MG63 (cell line): ENCODE data around the gene IDH1. TPM values are rescaled to one million over a fixed set of nuclear protein-coding genes. Genes with fewer than 3 reads are reported as not detected.
"Not testable (repeated sequence)": the region's sequence is repeated elsewhere in the genome, so short reads cannot be mapped to it uniquely, and the experiment has no call there.

Experiments
- DNase-seq: peaks from one replicate; pipeline ENCODE4 v3.0.0-alpha.2; 2020
- H3K27me3 ChIP-seq: fragments of 250-450 bp; sonication (Bioruptor Pico); 2 replicates; pipeline ENCODE4 v1.5.1; 2020; ENCODE audit warnings: mild to moderate bottlenecking, moderate library complexity
- H3K36me3 ChIP-seq: fragments of 250-450 bp; sonication (Bioruptor Pico); 2 replicates; pipeline ENCODE4 v1.5.1; 2020; ENCODE audit warnings: mild to moderate bottlenecking, moderate library complexity
- H3K4me3 ChIP-seq: fragments of 250-450 bp; sonication (Bioruptor Pico); 2 replicates; pipeline ENCODE4 v1.5.1; 2020; ENCODE audit warnings: mild to moderate bottlenecking, moderate library complexity
- H3K9me3 ChIP-seq: fragments of 250-450 bp; sonication (Bioruptor Pico); 2 replicates; pipeline ENCODE4 v1.5.1; 2020; ENCODE audit warnings: mild to moderate bottlenecking, moderate library complexity
- total RNA-seq: library from RNA; depleted of rRNA; stranded (reverse); fragments of >200 nt; shearing (Covaris generic); gene quantifications from 2 replicates; pipeline ENCODE4 v1.2.3, GENCODE V29; 2014; ENCODE audit warnings: low replicate concordance

IDH1 gene
- total RNA-seq, 1 experiment from 2014 or later = 29.6 TPM

DNA sequence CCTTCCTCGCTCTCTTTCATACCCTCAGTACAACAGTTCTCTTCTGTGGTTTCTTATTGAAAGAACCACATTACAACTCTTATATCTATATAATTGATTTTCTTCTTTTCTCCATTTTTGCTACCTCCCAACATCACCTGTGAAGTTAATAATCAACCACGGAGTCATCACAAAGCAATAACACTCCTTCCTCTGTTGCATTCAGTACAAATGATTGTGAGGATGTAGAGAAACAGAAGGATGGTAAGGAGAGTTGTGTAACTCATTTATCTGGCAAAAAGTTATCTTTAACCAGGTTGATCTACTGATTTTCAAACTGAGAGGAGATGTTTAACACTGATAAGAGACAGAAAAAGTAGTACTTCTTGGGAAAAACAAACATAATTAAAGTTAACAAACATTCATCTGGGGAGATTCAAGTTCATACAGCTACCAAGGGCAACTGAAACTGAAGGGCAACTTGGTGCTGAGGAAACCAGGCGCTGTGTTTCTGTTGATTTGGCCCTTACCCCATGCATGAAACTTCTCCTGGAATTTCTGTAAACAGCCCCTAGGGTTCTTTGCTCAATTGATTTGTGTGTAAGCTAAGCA, 14.2 kb downstream of the IDH1 start:
- H3K27me3 ChIP-seq = no peaks in the 10 kb centered on the region
- H3K36me3 ChIP-seq = no peaks in the 10 kb centered on the region; the same call in 1 of the 2 replicates
- H3K9me3 ChIP-seq = no peaks in the 10 kb centered on the region
- DNase-seq = no peak
- H3K4me3 ChIP-seq = no peak overlapping the region

DNA sequence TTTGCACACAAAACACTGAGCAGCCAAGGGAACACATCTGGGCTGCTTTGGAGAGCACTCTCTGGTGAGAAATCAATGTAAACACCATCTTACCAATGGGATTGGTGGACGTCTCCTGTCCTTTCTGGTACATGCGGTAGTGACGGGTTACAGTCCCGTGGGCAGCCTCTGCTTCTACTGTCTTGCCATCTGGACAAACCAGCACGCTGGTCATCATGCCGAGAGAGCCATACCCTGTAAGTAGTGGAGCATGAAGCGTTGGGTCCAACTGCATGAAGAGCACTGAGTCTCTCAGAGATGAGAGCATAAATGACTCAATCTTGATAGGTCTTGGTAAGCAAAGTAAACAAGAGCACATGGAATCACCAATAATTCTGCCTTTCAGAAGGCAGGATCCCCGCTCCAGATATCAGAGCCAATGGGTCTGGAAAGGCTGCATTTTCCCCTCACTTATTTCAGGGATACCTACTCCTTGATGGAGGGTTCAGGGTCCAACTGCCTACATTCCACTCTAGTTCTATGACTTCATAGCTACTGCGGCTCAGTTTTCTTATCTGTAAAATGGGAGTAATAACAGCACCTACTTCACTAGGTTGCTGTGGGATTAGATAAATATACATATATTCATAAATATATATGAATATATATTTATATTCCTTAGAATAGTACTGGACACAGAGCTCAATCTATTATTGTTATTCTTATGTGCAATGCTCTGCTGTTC, 14.9 kb downstream of the IDH1 start:
- H3K4me3 ChIP-seq = no peak overlapping the region
- DNase-seq = no peak
- H3K36me3 ChIP-seq = no peaks in the 10 kb centered on the region; the same call in 1 of the 2 replicates
- H3K27me3 ChIP-seq = no peaks in the 10 kb centered on the region
- H3K9me3 ChIP-seq = no peaks in the 10 kb centered on the region

DNA sequence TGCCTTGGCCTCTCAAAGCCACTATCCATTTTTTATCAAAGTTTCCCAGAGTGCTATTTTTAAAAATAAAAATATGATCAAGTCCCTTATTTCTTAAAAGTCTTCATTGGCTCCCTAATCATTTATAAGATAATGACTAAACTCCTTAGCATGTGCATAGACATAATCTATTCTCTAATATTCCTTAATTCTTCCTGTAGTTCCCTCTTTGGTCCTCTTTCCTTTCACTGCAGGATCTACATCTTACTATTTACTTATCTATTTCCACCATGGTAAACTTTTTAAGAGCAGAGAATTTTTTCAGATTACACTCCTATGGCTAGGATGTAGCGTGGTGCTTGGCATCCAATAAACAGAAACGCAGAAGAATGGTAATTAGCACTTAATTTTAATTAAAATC, 19.0 kb downstream of the IDH1 start:
- no peak for DNase-seq
- Histone ChIP-seq H3K27me3 (no peaks in the 10 kb centered on the region), H3K36me3 (no peaks in the 10 kb centered on the region; the same call in 1 of the 2 replicates), H3K9me3 (0 out of 2 replicates have a peak, but pooled peaks cover 2% of the 10 kb centered on the region), H3K4me3 (no peak overlapping the region)

DNA sequence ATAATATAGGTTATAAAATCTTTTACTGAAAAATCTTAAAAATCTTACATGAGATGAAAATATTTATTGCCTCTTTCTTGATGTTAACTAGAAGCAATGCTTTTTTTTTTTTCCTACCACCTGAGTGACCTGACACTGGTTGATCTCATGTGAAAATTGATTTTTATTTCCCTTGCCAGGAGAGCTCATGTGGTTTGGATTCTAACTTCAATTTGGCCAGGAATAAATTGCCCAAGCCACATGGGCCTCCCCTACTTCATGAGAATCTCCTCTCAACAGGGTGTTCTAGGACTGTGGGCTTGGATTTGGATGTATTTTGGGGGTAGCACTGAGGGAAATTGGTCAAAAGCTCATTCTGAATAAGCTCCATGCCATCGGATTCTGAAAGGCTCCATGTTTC, 20.1 kb downstream of the IDH1 start:
- no peak overlapping the region for H3K4me3 ChIP-seq
- no peak for DNase-seq
- 0 out of 2 replicates have a peak, but pooled peaks cover 2% of the 10 kb centered on the region for H3K9me3 ChIP-seq
- H3K36me3 ChIP-seq = no peaks in the 10 kb centered on the region; the same call in 1 of the 2 replicates
- no peaks in the 10 kb centered on the region for H3K27me3 ChIP-seq

DNA sequence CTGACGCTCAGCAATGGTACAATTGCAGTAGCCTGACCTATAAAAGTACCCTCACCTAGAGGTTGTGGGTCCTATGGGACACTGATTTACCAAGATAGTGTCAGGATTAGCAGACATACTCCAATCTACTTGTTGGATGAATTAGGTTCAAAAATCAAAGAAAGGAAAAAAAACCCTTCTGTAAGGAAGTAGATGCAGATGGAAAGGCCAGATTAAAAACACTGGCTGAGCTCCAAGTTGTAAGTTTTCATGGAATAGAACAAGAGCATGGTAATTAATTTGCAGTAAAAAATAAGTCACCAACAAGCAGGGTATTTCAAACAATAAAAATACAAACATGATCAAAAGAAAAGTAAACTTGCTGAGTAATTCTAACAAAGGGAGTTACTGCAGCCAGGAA, 26.4 kb downstream of the IDH1 start:
- Histone ChIP-seq H3K9me3 (0 out of 2 replicates have a peak, but pooled peaks cover 2% of the 10 kb centered on the region), H3K4me3 (no peak overlapping the region), H3K27me3 (no peaks in the 10 kb centered on the region), H3K36me3 (no peaks in the 10 kb centered on the region)
- DNase-seq = no peak

DNA sequence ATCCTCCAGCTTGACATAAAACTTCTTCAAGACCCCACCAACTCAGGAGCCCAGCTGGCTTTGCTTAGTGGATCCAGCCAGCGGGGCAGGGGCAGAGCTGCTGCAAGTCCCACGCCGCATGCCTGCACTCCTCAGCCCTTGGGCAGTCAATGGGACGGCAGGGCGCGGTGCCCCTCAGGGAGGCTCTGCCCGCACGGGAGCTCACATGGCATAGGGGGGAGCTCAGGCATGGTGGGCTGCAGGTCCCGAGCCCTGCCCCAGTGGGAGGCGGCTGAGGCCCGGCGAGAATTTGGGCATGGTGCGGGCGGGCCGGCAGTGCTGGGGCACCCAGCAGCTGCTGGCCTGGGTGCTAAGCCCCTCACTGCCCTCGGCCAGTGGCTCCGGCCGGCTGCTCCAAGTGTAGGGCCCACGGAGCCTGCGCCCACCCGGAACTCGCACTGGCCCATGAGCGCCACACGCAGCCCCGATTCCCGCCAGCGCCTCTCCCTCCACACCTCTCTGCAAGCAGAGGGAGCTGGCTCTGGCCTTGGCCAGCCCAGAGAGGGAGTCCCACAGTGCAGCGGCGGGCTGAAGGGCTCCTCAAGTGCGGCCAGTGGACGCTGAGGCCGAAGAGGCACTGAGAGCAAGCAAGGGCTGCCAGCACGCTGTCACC, 27.2 kb downstream of the IDH1 start:
- Histone ChIP-seq H3K4me3 (no peak overlapping the region), H3K27me3 (no peaks in the 10 kb centered on the region), H3K36me3 (no peaks in the 10 kb centered on the region), H3K9me3 (0 out of 2 replicates have a peak, but pooled peaks cover 2% of the 10 kb centered on the region)
- no peak for DNase-seq

DNA sequence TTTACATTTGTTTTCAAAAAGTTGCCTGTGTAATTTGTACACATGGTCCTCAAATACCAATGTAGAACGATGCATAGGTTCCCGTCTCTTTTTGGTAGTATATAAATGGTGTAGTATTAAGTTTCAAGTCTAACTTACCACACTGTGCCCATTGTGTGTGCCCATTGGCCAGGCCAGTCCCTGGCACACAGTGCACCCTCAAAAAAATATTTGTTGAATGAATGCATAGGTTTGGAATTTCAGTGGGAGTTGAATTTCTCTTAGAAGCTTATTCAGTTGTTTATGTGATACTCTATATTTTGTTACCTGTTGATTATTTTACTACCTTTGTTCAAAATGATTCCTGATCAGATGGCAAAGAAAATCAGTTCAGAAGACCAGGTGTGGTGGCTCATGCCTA, 30.1 kb downstream of the IDH1 start:
- H3K36me3 ChIP-seq = no peaks in the 10 kb centered on the region
- H3K4me3 ChIP-seq = no peak overlapping the region
- no peaks in the 10 kb centered on the region for H3K9me3 ChIP-seq
- no peaks in the 10 kb centered on the region for H3K27me3 ChIP-seq
- DNase-seq = peak; percentile 42

DNA sequence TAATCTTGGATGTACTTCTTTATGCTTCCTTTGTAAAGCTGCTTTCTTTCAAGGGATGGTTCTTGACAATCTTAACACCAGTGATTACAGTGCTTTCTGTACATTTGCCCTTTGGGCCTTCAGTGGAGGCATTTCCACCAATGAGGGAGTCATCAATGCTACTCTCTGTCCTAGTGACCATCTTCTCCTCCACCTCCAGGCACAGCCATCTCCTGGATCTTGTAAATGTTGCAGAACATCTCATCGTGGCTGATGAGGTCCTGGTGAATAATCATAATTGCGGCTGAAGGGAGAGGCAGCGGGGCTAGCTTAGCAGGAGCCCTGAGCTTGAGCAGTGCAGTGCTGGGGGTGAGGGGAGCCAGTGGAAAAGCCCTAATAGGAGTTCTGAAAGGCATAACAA, 32.5 kb downstream of the IDH1 start:
- Histone ChIP-seq H3K4me3 (no peak overlapping the region), H3K9me3 (no peaks in the 10 kb centered on the region), H3K27me3 (no peaks in the 10 kb centered on the region), H3K36me3 (no peaks in the 10 kb centered on the region)
- peak; percentile 62 for DNase-seq

DNA sequence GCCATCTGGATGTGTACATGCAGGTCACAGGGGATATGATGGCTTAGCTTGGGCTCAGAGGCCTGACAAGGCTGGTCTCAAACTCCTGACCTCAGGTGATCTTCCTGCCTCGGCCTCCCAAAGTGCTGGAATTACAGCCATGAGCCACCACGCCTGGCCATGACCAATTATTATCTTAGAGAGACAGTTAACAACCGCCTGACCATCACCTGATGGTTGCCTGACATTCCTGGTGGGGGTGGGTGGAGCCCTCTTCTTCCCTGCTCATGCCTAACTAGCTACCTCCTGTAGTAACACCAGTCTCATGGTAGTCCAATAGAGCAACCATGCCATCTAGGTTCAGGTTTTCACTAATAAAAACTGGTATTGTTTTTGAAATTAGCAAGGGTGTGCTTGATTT, 33.0 kb downstream of the IDH1 start:
- H3K4me3 ChIP-seq, DNase-seq, H3K27me3 ChIP-seq, H3K36me3 ChIP-seq, H3K9me3 ChIP-seq: not testable (repeated sequence)

DNA sequence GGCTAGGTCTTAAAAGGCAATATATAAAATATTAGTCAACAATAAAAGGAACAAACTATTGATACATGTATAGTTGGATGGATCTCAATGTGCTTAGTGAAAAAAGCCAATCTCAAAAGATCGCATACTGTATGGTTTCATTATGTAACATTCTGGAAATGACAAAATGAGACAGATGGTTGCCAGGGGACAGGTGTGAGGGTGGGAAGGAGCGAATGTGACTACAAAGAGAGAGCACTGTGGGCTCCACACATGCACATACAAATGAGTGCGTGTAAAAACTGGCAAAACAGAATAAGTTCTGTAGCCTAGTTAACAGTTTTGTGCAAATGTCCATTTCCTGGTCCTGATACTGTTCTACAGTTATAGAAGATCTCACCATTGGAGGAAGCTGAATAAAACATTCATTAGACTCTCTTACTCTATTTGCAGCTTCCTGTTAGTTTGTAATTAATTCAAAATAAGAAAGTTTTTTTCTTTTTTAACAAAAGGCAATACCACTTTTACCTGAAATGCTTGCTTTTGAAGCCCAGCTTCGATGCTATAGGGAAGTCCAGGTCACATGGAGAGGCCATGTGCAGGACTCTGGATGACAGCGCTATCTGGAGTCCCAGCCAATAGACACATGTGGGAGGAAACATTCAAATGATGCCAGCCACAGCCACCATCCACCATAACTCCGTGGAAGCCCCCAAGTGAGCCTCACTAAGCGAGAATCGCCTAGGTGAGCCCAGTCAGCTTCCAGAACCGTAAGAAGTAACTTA, 44.0 kb downstream of the IDH1 start:
- Histone ChIP-seq H3K4me3 (no peak overlapping the region), H3K9me3 (no peaks in the 10 kb centered on the region), H3K36me3 (no peaks in the 10 kb centered on the region), H3K27me3 (no peaks in the 10 kb centered on the region)
- DNase-seq = no peak

DNA sequence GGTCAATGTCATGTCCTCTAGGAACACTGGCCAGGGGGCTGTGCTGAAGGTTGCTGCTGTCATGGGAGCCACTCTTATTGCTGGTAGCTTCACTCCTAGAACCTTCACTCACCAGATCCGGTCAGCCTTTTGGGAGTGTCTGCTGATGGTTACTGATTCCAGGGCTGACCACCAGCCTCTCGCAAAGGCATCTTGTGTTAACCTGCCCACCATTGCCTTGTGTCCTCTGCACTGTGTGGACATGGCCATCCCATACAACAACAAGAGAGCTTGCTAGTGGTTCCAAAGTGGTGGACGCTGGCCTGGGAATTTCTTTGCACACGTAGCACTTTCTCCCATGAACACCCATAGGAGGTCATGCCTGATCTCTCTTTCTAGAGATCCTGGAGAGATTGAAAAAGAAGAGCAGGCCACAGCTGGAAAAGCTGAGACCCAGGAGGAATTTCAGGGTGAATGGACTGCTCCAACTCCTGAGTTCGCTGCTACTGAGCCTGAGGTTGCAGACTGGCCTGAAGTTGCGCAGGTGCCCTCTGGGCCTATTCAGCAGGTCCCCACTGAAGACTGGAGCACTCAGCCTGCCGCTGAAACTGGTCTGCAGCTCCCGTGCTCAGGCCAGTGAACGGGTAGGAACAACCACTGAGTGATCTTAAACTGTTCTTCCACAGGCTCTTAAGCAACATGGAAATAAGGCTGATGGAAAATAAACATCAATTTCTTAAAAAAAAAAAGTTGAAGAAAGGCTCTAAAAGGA, 46.4 kb downstream of the IDH1 start:
- Histone ChIP-seq H3K4me3 (no peak overlapping the region), H3K9me3 (no peaks in the 10 kb centered on the region), H3K36me3 (no peaks in the 10 kb centered on the region), H3K27me3 (no peaks in the 10 kb centered on the region)
- no peak for DNase-seq

DNA sequence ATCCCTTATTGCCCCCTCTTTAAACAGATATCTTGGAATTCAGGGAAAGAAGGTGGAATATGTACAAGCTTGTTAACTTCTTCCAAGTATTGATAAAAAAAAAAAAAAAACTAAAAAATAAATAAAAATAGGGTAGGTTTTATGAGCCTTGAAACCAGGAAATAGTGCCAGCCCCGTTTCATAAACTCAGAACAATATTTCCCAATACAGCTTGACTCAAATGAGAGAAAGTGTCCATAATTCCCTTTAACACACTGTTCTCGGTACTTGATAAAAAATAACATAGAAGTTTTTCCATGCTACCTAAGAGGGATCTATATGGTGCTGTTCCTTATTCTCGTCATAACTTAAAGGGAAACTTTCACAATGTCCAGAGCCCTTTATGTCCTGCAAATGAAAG, 47.1 kb downstream of the IDH1 start:
- no peak for DNase-seq

DNA sequence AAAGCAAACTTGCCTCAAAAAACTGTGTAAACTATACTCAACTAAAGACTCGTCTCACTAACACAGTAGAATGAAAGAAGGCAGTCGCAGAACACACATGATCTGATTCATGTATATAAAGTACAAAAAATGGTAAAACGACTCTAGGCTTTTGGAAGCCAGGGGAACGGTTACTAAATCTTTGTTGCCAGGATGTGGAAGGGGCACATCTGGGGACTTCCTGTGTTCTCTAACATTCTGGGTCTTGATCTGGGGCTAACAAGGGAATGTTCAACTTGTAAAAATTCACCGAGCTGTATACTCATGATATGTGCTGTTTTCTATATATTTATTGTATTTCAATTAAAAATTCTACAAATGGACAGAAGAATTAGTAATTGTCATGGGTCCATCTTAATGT, 50.7 kb downstream of the IDH1 start:
- no peaks in the 10 kb centered on the region for H3K9me3 ChIP-seq
- DNase-seq = no peak
- no peaks in the 10 kb centered on the region; the same call in 1 of the 2 replicates for H3K27me3 ChIP-seq

More for the DNA sequence above, 47.1 kb downstream of the IDH1 start:
- Histone ChIP-seq H3K4me3 (no peak overlapping the region), H3K9me3 (no peaks in the 10 kb centered on the region), H3K36me3 (no peaks in the 10 kb centered on the region), H3K27me3 (no peaks in the 10 kb centered on the region)

DNA sequence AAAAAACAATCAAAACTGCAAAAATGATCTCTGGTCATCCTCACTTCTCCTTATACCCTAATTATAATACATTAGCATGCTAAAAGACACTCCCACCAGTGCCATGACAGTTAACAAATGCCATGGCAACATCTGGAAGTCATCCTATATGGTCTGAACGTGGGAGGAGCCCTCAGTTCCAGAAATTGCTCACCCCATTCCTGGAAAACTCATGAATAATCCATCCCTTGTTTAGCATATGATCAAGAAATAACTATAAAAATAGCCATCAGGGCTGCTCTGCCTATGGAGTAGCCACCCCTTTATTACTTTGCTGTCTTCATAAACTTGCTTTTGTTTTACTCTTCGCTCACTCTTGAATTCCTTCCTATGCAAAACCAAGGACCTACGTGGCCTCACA, 59.3 kb downstream of the IDH1 start:
- no peak overlapping the region for H3K4me3 ChIP-seq
- no peaks in the 10 kb centered on the region for H3K36me3 ChIP-seq
- H3K27me3 ChIP-seq = no peaks in the 10 kb centered on the region
- no peak for DNase-seq
- no peaks in the 10 kb centered on the region for H3K9me3 ChIP-seq

More for the DNA sequence above, 50.7 kb downstream of the IDH1 start:
- Histone ChIP-seq H3K4me3 (no peak overlapping the region), H3K36me3 (no peaks in the 10 kb centered on the region)

DNA sequence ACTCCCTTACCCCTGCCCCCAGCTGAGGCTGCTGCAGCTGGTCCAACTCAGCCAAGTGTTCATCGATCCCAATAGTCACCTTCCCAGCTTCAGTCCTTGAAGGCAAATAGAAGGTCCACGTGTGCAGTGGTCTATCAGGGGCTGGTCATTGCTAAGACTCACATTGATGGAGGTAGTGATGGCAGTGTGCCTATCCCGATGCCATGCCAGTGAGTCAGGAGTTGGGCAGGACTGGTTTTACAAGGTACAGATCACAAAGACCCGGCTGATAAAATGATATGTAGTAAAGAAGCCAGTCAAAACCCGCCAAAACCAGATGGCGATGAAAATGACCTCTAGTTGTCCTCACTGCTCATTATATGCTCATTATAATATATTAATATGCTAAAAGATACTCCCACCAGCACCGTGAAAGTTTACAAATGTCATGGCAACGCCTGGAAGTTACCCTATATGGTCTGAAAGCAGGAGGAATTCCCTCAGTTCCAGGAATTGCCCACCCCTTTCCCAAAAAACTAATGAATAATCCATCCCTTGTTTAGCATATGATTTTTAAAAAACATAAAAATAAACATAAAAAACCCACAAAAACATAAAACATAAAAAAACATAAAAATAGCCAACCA, 62.1 kb downstream of the IDH1 start:
- H3K36me3 ChIP-seq = no peaks in the 10 kb centered on the region
- no peaks in the 10 kb centered on the region for H3K27me3 ChIP-seq
- H3K4me3 ChIP-seq = no peak overlapping the region
- DNase-seq = no peak
- H3K9me3 ChIP-seq = no peaks in the 10 kb centered on the region
